Measurements from ENCODE around the gene COL26A1. TPM values are rescaled to one million over a fixed set of nuclear protein-coding genes. Genes with fewer than 3 reads are reported as not detected.

COL26A1 gene
- total RNA-seq, 6 experiments from 2014 or later: not detected

DNA sequence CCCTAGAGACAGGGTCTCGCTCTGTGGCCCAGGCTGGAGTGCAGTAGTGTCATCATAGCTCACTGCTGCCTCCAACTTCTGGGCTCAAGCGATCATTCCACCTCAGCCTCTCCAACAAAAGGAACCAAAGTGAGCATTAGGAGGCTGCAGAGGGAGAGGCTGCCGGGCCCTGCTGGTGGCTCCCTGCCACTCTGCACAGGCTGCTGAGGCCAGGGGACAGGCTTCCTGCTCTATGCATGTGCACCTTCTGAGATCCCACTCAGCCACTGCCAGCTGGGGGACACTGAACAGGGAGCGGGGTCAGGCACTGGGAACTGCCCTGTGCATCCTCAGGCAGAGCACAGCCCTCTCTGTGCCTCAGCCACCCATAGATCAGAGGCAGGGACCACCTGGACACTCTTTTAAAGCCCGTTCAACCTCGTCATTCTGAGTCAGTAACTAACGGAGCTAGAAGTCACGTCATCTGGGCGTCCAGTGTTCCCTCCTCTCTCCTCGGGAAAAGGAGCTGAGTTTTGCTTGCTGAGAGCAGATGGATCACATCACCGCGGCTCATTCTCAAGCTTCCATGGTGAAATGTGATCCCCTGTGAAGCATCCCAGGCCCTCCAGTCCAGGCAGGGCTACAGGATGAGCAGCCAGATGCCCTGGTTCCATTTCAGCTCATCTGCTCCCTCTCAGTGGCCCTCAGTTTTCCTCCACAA, 156.8 kb downstream of the COL26A1 start:
- H3K27me3 Mint-ChIP-seq (ENCODE audit: insufficient read depth): peaks cover 23% of the 10 kb centered on the region

DNA sequence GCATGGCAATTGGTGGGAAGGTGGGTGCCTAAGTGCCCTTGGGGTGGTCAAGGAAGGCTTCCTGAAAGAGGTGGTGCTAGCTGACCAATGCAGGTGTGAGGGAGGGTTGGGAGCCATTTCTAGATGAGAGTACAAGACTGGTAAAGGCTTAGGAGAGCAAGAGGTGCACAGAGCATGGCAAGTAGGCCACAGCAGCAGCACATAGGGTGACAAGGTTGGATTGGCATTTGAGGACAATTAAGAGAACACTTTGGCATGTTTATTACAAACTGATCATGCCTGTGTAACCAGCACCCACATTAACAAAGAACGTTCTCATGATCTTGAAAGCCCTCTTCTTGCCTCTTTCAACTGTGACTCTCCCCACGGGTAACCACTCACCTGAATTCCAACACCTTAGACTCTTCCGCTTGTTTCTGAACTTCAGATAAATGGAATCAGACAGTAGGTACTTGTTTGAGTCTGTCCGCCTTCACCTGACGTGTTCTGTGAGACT, 158.8 kb downstream of the COL26A1 start:
- H3K27ac Mint-ChIP-seq: no peak overlapping the region
- H3K9me3 Mint-ChIP-seq: peaks cover 8% of the 10 kb centered on the region; the same call in 1 of the 2 replicates
- TF ChIP-seq, protein P1, sequence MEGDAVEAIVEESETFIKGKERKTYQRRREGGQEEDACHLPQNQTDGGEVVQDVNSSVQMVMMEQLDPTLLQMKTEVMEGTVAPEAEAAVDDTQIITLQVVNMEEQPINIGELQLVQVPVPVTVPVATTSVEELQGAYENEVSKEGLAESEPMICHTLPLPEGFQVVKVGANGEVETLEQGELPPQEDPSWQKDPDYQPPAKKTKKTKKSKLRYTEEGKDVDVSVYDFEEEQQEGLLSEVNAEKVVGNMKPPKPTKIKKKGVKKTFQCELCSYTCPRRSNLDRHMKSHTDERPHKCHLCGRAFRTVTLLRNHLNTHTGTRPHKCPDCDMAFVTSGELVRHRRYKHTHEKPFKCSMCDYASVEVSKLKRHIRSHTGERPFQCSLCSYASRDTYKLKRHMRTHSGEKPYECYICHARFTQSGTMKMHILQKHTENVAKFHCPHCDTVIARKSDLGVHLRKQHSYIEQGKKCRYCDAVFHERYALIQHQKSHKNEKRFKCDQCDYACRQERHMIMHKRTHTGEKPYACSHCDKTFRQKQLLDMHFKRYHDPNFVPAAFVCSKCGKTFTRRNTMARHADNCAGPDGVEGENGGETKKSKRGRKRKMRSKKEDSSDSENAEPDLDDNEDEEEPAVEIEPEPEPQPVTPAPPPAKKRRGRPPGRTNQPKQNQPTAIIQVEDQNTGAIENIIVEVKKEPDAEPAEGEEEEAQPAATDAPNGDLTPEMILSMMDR (IDR thresholded peaks at IDR 0.05): no peak

More for the DNA sequence above, 156.8 kb downstream of the COL26A1 start:
- Mint-ChIP-seq H3K4me1 (ENCODE audit: low read depth) (peaks cover 23% of the 10 kb centered on the region), H3K9me3 (peaks cover 4% of the 10 kb centered on the region; the same call in 1 of the 2 replicates), H3K36me3 (ENCODE audit: low read depth) (peaks cover under 1% of the 10 kb centered on the region; the same call in 1 of the 2 replicates), H3K4me3 (no peak overlapping the region), H3K27ac (peak overlapping the region; percentile 68; the same call in 1 of the 2 replicates)
- DNase-seq: peak; percentile 83
- TF ChIP-seq, protein P1 (IDR thresholded peaks at IDR 0.05): no peak

DNA sequence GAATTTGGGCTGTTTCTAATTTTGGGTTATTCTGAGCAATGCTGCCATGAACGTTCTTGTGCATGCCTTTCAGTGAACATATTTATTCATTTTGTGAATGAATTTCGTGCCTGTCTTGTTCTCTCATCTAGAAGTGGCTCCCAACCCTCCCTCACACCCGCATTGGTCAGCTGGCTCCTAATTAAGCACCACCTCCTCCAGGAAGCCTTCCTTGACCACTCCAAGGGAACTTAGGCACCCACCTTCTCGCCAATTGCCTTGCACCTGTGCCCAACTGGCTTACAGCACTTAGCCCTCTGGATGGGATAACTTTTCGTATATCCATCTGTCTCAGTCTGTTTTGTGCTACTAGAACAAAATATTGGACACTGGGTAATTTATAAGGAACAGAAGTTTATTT, 159.3 kb downstream of the COL26A1 start:
- DNase-seq: no peak
- TF ChIP-seq, protein P1 (IDR thresholded peaks at IDR 0.05): no peak
- Mint-ChIP-seq H3K9me3 (peaks cover 8% of the 10 kb centered on the region; the same call in 1 of the 2 replicates), H3K4me3 (no peak overlapping the region), H3K27me3 (ENCODE audit: insufficient read depth) (peaks cover 13% of the 10 kb centered on the region), H3K4me1 (ENCODE audit: low read depth) (peaks cover 23% of the 10 kb centered on the region), H3K36me3 (ENCODE audit: low read depth) (peaks cover 5% of the 10 kb centered on the region; the same call in 1 of the 2 replicates), H3K27ac (no peak overlapping the region)

More for the DNA sequence above, 158.8 kb downstream of the COL26A1 start:
- no peak overlapping the region for H3K4me3 Mint-ChIP-seq
- H3K36me3 Mint-ChIP-seq (ENCODE audit: low read depth): peaks cover 5% of the 10 kb centered on the region; the same call in 1 of the 2 replicates
- peaks cover 13% of the 10 kb centered on the region for H3K27me3 Mint-ChIP-seq (ENCODE audit: insufficient read depth)
- peaks cover 23% of the 10 kb centered on the region for H3K4me1 Mint-ChIP-seq (ENCODE audit: low read depth)
- no peak for DNase-seq

DNA sequence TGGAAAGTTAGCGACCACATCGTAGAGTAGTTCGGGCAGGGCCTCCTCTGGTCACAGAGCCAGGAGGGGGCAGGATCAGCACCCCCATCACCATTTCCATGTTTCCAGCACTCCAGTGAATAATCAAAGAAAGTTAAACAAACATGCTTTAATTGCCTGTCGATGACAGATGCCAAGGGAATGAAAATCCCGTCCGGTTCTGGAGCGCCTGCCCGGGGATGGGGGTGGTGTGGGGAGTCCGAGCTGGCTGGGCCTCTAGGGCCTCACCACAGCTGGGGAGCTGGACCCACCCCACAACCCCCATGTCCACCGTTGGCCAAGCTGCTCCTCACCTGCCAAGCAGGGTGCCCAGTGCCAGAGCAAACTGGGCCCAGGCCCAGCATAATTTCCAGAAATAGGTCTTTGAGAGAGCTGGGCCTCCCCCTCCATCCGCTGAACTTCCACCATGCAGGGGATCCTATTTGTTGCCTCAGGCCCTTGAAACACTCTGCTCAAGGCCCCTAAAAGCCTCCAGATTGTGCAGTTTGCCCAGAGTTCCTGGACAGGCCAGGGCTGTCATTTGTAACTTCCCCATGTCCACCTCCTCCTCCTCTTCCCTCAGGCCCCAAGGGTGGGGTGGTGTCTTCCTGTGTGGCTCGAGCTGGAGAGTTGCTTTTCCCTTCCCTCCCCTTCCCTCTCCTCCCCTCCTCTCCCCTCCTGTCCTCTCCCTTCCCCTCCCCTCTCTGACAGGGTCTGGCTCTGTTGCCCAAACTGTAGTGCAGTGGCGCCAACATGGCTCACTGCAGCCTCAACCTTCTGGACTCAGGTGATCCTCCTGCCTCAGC, 165.4 kb downstream of the COL26A1 start:
- Mint-ChIP-seq H3K36me3 (ENCODE audit: low read depth) (peaks cover 5% of the 10 kb centered on the region; the same call in 1 of the 2 replicates), H3K4me1 (ENCODE audit: low read depth) (peaks cover 19% of the 10 kb centered on the region), H3K27me3 (ENCODE audit: insufficient read depth) (peaks cover 9% of the 10 kb centered on the region), H3K27ac (peak overlapping the region; percentile 93), H3K4me3 (peak overlapping the region; percentile 70), H3K9me3 (peaks cover 8% of the 10 kb centered on the region; the same call in 1 of the 2 replicates)
- TF ChIP-seq, protein P1 (IDR thresholded peaks at IDR 0.05): peak; percentile 26; the same call in 1 of the 2 replicates
- DNase-seq: peak; percentile 72

DNA sequence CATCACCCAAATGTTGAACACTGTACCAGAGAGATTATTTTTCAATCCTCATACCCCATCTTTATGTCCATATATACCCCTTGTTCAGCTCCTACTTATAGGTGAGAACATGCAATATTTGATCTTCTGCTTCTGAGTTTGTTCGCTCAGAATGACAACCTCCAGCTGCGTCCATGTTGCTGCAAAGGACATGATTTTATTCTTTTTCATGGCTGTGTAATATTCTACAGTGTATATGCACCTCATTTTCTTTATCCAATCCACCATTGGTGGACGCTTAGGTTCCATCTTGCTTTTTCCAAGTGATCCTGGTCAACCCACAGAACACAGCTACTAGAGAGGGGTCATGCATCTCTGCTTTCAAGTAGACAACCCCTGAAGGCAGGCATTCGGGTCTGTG, 166.9 kb downstream of the COL26A1 start:
- TF ChIP-seq, protein P1 (IDR thresholded peaks at IDR 0.05): no peak
- peaks cover 4% of the 10 kb centered on the region; the same call in 1 of the 2 replicates for H3K36me3 Mint-ChIP-seq (ENCODE audit: low read depth)
- no peak for DNase-seq
- H3K4me3 Mint-ChIP-seq: no peak overlapping the region
- H3K27me3 Mint-ChIP-seq (ENCODE audit: insufficient read depth): peaks cover 11% of the 10 kb centered on the region
- peaks cover 4% of the 10 kb centered on the region; the same call in 1 of the 2 replicates for H3K9me3 Mint-ChIP-seq
- peaks cover 19% of the 10 kb centered on the region for H3K4me1 Mint-ChIP-seq (ENCODE audit: low read depth)
- peak overlapping the region; percentile 7; the same call in 1 of the 2 replicates for H3K27ac Mint-ChIP-seq

All from HFFc6 (cell line).